Esophagus squamous epithelium (tissue), 5 donors: Measurements from ENCODE around the gene FAM181B. TPM values are rescaled to one million over a fixed set of nuclear protein-coding genes. Genes with fewer than 3 reads are reported as not detected.

Source experiments
- DNase-seq: peaks from one replicate; lab custom pipeline; 2025; lab: John Stamatoyannopoulos, UW
- H3K27ac ChIP-seq, 4 donors: fragments of 200-600 bp; sonication (generic); one replicate each; pipeline ENCODE4 v1.5.1; 2016 to 2019; ENCODE audit warnings: mild to moderate bottlenecking in 1 of 4
- H3K27me3 ChIP-seq, 4 donors: fragments of 200-600 bp; sonication (generic); 1 replicate in 3 of 4; 2 replicates in 1 of 4; pipeline versions ENCODE4 v1.5.1 to v1.6.0; 2017 to 2021; ENCODE audit warnings: antibody characterized with exemption in 1 of 4
- H3K36me3 ChIP-seq, 3 donors: fragments of 200-600 bp; sonication (generic); one replicate each; pipeline ENCODE4 v1.5.1; 2016 to 2019
- H3K4me1 ChIP-seq, 3 donors: fragments of 200-600 bp; sonication (generic); one replicate each; pipeline ENCODE4 v1.5.1; 2017 to 2019
- H3K4me3 ChIP-seq, 4 donors: fragments of 200-600 bp; sonication (generic); 1 replicate in 3 of 4; 2 replicates in 1 of 4; pipeline ENCODE4 v1.5.1; 2016 to 2019; ENCODE audit warnings: mild to moderate bottlenecking in 2 of 4, moderate library complexity in 1 of 4
- H3K9me3 ChIP-seq, 3 donors: fragments of 200-600 bp; sonication (generic); one replicate each; pipeline ENCODE4 v1.5.1; 2016 to 2019
- CTCF ChIP-seq, 6 experiments: fragments of 450-650 bp in 4 of 6; fragments of 200-600 bp in 2 of 6; sonication (generic) in 2 of 6; IDR thresholded peaks; one replicate each; pipeline ENCODE4 v1.5.1; 2016 to 2019; ENCODE audit warnings: antibody characterized with exemption in 6 of 6, mild to moderate bottlenecking in 4 of 6, moderate library complexity in 4 of 6
- POLR2A ChIP-seq, 4 donors: fragments of 450-650 bp; IDR thresholded peaks; one replicate each; pipeline ENCODE4 v1.6.1; 2017; ENCODE audit warnings: antibody characterized with exemption in 4 of 4, mild to moderate bottlenecking in 4 of 4, moderate library complexity in 3 of 4
- WGBS, 2 donors: methylation state at CpG; one replicate each; pipeline ENCODE4 v1.1.5; 2018; 5-methylcytosine and 5-hydroxymethylcytosine counted together
- intact Hi-C: fragments of 100-400 bp; cut with DNase I; formaldehyde crosslinking; loops from one replicate; pipeline ENCODE4 v1.15.0; 2022
- small RNA-seq, 4 donors: library from RNA; depleted of rRNA; stranded (forward); fragments of <200 nt; gene quantifications; one replicate each; pipeline ENCODE3, GENCODE V24; 2016
- total RNA-seq, 4 donors: library from RNA; depleted of rRNA; stranded (reverse); fragments of >200 nt; gene quantifications; one replicate each; pipeline ENCODE4 v1.1.0, GENCODE V29; 2016
- donor health status: DM: yes; HTN: yes; CAD: no.

FAM181B gene
- total RNA-seq, 4 donors from 2014 or later = 0.13 to 0.57 (median 0.34) TPM

GRCh38 chr11:82682003-82682751 lies 51.5 kb downstream of the FAM181B start:
- Histone ChIP-seq H3K4me3 (no peak overlapping the region), H3K4me1 (peaks cover 0 to 6% (median 2%) of the 10 kb centered on the region in 3 donors), H3K36me3 (no peaks in the 10 kb centered on the region), H3K27ac (no peak overlapping the region), H3K27me3 (peaks cover 0 to 11% (median 0%) of the 10 kb centered on the region in 4 donors), H3K9me3 (no peaks in the 10 kb centered on the region)
- DNase-seq = no peak
- WGBS, 2 donors = 7 to 11% methylated on average over 6 of the region's 6 CpGs
- TF ChIP-seq CTCF (IDR thresholded peaks at IDR 0.05) (peak; percentile 41 to 69 (median 54)), POLR2A (IDR thresholded peaks at IDR 0.05) (no peak)
- intact Hi-C loops = no loop called here

DNA sequence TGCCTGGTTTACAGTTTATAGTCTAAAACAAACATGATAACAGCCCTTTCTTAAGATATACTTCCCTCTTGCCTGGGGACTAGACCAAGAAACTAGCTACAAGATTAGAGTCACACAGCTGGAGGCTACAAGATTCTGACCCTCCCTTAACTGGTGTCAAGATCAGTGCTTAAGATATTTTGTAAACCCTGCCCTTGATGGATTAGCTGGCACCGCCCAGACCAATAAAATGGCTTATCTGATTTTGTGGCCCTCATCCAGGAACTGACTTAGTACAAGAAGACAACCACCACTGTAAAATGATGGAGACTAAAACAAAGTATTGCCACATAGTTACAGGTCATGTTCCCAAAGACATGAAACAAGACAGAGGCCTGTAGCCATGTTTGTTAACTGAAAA lies 53.4 kb downstream of the FAM181B start:
- peaks cover 0 to 6% (median 2%) of the 10 kb centered on the region in 3 donors for H3K4me1 ChIP-seq
- no peak overlapping the region for H3K4me3 ChIP-seq
- no peak for DNase-seq
- H3K9me3 ChIP-seq = no peaks in the 10 kb centered on the region
- WGBS, 2 donors = 17 to 43% methylated on average over 1 of the region's 1 CpG
- intact Hi-C loops = no loop called here
- H3K36me3 ChIP-seq = no peaks in the 10 kb centered on the region
- TF ChIP-seq POLR2A (IDR thresholded peaks at IDR 0.05) (no peak), CTCF (IDR thresholded peaks at IDR 0.05) (no peak)
- peaks cover 0 to 10% (median 0%) of the 10 kb centered on the region in 4 donors for H3K27me3 ChIP-seq
- H3K27ac ChIP-seq = no peak overlapping the region

Small RNA genes within 50 kb of the gene (small RNA-seq; reads per million reads assigned to genes)
- 0.28 to 1.8 (median 0.70) reads per million in 4 donors for gene RPS28P7

Other genes with a start within 250 kb of the FAM181B start
- gene PRCP, start 166.6 kb upstream of the FAM181B start, total RNA-seq = 10 to 100 TPM; 39.6 to 82.4 (median 50.3) TPM
- 10 to 100 TPM in 1 of 4 donors, 1 to 10 TPM in 3; 2.8 to 10.9 (median 5.1) TPM for gene DDIAS, start 167.9 kb upstream of the FAM181B start, total RNA-seq